ENCODE measurements around the gene MTHFD1L. TPM values are rescaled to one million over a fixed set of nuclear protein-coding genes. Genes with fewer than 3 reads are reported as not detected.
A peak's percentile ranks its signal among the peaks of the same experiment; 100 is the strongest.

The MTHFD1L gene
- polyA plus RNA-seq, 2 of the 4 experiments (the other 2 are of a cell fraction) = 27.2 to 63.2 TPM

DNA sequence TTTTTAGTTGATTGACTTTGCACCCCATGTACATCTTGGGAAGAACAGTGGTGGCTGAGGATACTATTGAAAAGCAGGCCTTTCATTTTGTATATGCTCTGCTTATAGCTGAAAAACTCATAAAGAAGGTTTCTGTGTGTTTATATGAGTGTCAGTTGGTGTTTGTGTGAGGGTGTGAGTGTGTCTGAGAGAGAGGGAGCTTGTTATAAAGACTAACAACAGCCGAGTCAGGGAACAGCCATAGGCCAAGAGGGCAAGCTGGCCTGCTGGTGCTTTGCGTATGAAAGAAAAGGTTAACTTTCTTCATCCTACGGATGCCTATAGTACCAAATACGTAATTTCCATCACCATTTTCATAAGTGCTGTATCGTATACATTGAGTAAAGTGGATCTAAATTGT lies 88.3 kb downstream of the MTHFD1L start:
- DNase-seq (ENCODE audit: low read depth in 1 of 2, low spot score in 1 of 2) (no peak), ATAC-seq (no peak), FAIRE-seq (no peak)
- Histone ChIP-seq H3K4me1 (no peaks in the 10 kb centered on the region), H3K27ac (no peak overlapping the region), H3K4me2 (no peak overlapping the region), H3K4me3 (no peak overlapping the region), H3K9me3 (no peaks in the 10 kb centered on the region)
- CTCF ChIA-PET = no interaction called here
- POLR2A ChIA-PET = no interaction called here
- WGBS (ENCODE audit: missing lambda C conversion rate) = 94% methylated on average over 5 of the region's 5 CpGs
- no peak for TF ChIP-seq FOSB (CRISPR knock-in tag; IDR thresholded peaks at IDR 0.05)

DNA sequence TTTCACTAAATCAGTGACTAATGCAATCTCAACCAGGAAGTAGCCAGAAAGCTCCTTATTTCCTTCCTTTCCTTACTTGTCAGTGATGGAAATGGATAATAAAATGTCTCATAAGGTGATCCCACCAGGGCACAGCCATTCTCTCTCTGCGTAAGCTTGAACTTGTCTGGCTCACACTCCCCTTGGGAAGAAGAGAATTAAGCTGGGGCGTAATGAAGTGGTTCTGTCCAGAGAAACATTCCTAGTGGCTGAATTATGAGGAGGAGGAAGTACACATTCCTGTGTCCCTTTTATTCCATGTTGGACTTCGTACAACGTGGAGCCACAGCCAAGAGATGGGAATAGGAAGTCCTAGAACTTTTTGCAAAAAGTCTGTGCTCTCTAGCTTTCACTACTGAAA lies 93.7 kb downstream of the MTHFD1L start:
- H3K27ac ChIP-seq = no peak overlapping the region

DNA sequence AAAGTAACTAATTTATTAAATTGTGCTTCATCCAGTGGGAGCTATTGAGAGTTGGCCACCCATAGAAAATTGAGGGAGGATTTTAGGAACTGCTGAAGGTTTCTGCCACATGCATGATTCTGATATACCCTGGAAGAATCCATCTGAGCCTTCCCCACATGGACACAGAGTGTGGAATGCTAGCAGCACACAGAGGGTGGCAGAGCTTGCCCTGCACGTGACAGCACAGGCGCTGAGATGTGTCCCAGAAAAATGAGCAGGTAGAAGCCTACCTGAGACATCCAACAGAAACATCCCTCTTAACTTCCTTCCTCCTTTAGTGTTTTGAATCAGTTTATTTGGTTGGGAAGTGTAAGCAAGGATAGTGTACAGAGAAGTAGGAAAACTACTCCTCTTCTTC lies 96.9 kb downstream of the MTHFD1L start:
- WGBS (ENCODE audit: missing lambda C conversion rate) = 97% methylated on average over 2 of the region's 2 CpGs
- Histone ChIP-seq H3K27ac (no peak overlapping the region), H3K4me2 (no peak overlapping the region), H3K9me3 (no peaks in the 10 kb centered on the region), H3K4me1 (no peaks in the 10 kb centered on the region), H3K4me3 (no peak overlapping the region)
- ATAC-seq (no peak), FAIRE-seq (no peak), DNase-seq (ENCODE audit: low read depth in 1 of 2, low spot score in 1 of 2) (no peak)
- ChIA-PET CTCF (no interaction called here), POLR2A (no interaction called here)
- TF ChIP-seq RAD21 (conservative IDR thresholded peaks at IDR 0.05 in 1 of 2, IDR thresholded peaks at IDR 0.05 in 1 of 2) (no peak), HOXB5 (CRISPR knock-in tag; IDR thresholded peaks at IDR 0.05) (no peak), BHLHE40 (IDR thresholded peaks at IDR 0.05; ENCODE audit: low read depth, low read length) (no peak), RNF2 (IDR thresholded peaks at IDR 0.05; ENCODE audit: borderline replicate concordance, low read depth) (no peak), MAZ (IDR thresholded peaks at IDR 0.05; ENCODE audit: borderline replicate concordance, low read depth, low read length) (no peak), MAFK (IDR thresholded peaks at IDR 0.05; ENCODE audit: partially characterized antibody) (no peak)
- TF ChIP-seq, protein P1, sequence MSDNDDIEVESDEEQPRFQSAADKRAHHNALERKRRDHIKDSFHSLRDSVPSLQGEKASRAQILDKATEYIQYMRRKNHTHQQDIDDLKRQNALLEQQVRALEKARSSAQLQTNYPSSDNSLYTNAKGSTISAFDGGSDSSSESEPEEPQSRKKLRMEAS (IDR thresholded peaks at IDR 0.05) = no peak
- TF ChIP-seq, protein P2, sequence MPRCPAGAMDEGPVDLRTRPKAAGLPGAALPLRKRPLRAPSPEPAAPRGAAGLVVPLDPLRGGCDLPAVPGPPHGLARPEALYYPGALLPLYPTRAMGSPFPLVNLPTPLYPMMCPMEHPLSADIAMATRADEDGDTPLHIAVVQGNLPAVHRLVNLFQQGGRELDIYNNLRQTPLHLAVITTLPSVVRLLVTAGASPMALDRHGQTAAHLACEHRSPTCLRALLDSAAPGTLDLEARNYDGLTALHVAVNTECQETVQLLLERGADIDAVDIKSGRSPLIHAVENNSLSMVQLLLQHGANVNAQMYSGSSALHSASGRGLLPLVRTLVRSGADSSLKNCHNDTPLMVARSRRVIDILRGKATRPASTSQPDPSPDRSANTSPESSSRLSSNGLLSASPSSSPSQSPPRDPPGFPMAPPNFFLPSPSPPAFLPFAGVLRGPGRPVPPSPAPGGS (IDR thresholded peaks at IDR 0.05) = no peak
- TF ChIP-seq, protein P3, sequence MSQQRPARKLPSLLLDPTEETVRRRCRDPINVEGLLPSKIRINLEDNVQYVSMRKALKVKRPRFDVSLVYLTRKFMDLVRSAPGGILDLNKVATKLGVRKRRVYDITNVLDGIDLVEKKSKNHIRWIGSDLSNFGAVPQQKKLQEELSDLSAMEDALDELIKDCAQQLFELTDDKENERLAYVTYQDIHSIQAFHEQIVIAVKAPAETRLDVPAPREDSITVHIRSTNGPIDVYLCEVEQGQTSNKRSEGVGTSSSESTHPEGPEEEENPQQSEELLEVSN (IDR thresholded peaks at IDR 0.05; ENCODE audit: borderline replicate concordance, low read depth) = no peak

More for the DNA sequence above, 93.7 kb downstream of the MTHFD1L start:
- no peak overlapping the region for H3K4me2 ChIP-seq
- no peak overlapping the region for H3K4me3 ChIP-seq
- ATAC-seq (no peak), FAIRE-seq (no peak), DNase-seq (ENCODE audit: low read depth in 1 of 2, low spot score in 1 of 2) (no peak)
- no peaks in the 10 kb centered on the region for H3K4me1 ChIP-seq
- ChIA-PET CTCF (interaction anchor here (0.7 to 1.0 kb wide), 2 partner anchors 10 to 68 kb away, joined by 3 to 4 read pairs; no protein-coding TSS in a partner anchor), POLR2A (no interaction called here)
- no peaks in the 10 kb centered on the region for H3K9me3 ChIP-seq
- TF ChIP-seq, protein P3 (IDR thresholded peaks at IDR 0.05; ENCODE audit: borderline replicate concordance, low read depth) = no peak
- TF ChIP-seq SREBF2 (IDR thresholded peaks at IDR 0.05) (no peak), FOSL2 (IDR thresholded peaks at IDR 0.05) (no peak), FOSL2 (CRISPR knock-in tag; IDR thresholded peaks at IDR 0.05) (no peak), HOXB5 (CRISPR knock-in tag; IDR thresholded peaks at IDR 0.05) (no peak), ZNF302 (CRISPR knock-in tag; IDR thresholded peaks at IDR 0.05) (no peak), BHLHE40 (IDR thresholded peaks at IDR 0.05; ENCODE audit: low read depth, low read length) (no peak), KDM5A (IDR thresholded peaks at IDR 0.05) (no peak), CHD2 (IDR thresholded peaks at IDR 0.05; ENCODE audit: low read length, partially characterized antibody) (no peak)
- whole genome bisulfite sequencing (ENCODE audit: missing lambda C conversion rate) = 66% methylated on average over 4 of the region's 4 CpGs

DNA sequence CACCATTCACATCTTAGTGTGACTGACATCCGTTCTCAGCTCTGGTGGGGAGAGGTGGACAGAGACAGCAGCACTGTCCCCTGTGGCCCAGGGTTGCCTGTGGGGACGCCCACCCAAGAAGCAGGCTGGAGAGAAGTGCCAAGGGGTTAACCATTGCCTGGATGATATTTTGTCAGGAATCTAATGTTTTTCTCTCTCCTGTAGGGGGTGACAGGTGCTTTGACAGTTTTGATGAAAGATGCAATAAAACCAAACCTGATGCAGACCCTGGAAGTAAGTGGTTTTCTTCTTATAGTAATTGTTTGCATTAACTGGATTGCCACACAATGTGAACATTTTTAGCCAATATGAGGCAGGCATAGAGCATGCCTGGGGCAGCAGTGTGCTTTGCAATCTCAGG lies 99.3 kb downstream of the MTHFD1L start:
- Histone ChIP-seq H3K27ac (no peak overlapping the region), H3K9me3 (no peaks in the 10 kb centered on the region), H3K4me1 (no peaks in the 10 kb centered on the region), H3K4me3 (no peak overlapping the region), H3K4me2 (no peak overlapping the region)
- DNase-seq (ENCODE audit: low read depth in 1 of 2, low spot score in 1 of 2) (no peak), FAIRE-seq (no peak), ATAC-seq (peak in 1 of 2 experiments; percentile 31; a peak in 1 of 6 replicates)
- no peak for TF ChIP-seq MAFK (IDR thresholded peaks at IDR 0.05; ENCODE audit: partially characterized antibody)
- TF ChIP-seq, protein P4, sequence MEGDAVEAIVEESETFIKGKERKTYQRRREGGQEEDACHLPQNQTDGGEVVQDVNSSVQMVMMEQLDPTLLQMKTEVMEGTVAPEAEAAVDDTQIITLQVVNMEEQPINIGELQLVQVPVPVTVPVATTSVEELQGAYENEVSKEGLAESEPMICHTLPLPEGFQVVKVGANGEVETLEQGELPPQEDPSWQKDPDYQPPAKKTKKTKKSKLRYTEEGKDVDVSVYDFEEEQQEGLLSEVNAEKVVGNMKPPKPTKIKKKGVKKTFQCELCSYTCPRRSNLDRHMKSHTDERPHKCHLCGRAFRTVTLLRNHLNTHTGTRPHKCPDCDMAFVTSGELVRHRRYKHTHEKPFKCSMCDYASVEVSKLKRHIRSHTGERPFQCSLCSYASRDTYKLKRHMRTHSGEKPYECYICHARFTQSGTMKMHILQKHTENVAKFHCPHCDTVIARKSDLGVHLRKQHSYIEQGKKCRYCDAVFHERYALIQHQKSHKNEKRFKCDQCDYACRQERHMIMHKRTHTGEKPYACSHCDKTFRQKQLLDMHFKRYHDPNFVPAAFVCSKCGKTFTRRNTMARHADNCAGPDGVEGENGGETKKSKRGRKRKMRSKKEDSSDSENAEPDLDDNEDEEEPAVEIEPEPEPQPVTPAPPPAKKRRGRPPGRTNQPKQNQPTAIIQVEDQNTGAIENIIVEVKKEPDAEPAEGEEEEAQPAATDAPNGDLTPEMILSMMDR (IDR thresholded peaks at IDR 0.05) = peak; percentile 9; the same call in 1 of the 3 replicates
- ChIA-PET POLR2A (no interaction called here), CTCF (interaction anchor here (0.5 to 1.5 kb wide), 2 partner anchors 48 to 370 kb away, joined by 3 to 4 read pairs; no protein-coding TSS in a partner anchor)
- 96% methylated on average over 2 of the region's 2 CpGs for WGBS (ENCODE audit: missing lambda C conversion rate)
